ENCODE results near the gene NOS3. TPM values are rescaled to one million over a fixed set of nuclear protein-coding genes. Genes with fewer than 3 reads are reported as not detected.

Gene NOS3
- total RNA-seq, 3 donors from 2014 or later = 3.8 to 35.1 (median 5.1) TPM

- H3K36me3 ChIP-seq = no peaks in the 10 kb centered on the region
- TF ChIP-seq POLR2AphosphoS5 (IDR thresholded peaks at IDR 0.05) (no peak), CTCF (IDR thresholded peaks at IDR 0.05) (no peak), POLR2A (IDR thresholded peaks at IDR 0.05) (no peak)
- intact Hi-C loops (cut with DNase I; ENCODE audit: low total_unique reads) = no loop called here
- peak overlapping the region in 1 of 2 donors; percentile 72 for H3K27ac ChIP-seq
- H3K4me3 ChIP-seq = no peak overlapping the region
- H3K9me3 ChIP-seq = peaks cover 0 to 6% of the 10 kb centered on the region in 2 donors
- peaks cover 0 to 11% of the 10 kb centered on the region in 2 donors for H3K27me3 ChIP-seq
- DNase-seq (ENCODE audit: low spot score in 2 of 2) = no peak
- peaks cover 0 to 3% of the 10 kb centered on the region in 2 donors for H3K4me1 ChIP-seq
These were observed 1.3 kb downstream of the NOS3 start for GRCh38 chr7:150992051-150992640.

GRCh38 chr7:150992833-150993302 lies 2.1 kb downstream of the NOS3 start:
- Histone ChIP-seq H3K4me1 (peaks cover 0 to 3% of the 10 kb centered on the region in 2 donors), H3K27me3 (peaks cover 0 to 18% of the 10 kb centered on the region in 2 donors), H3K4me3 (peak overlapping the region in 1 of 3 donors; percentile 11), H3K36me3 (no peaks in the 10 kb centered on the region), H3K27ac (peak overlapping the region in 1 of 2 donors; percentile 20), H3K9me3 (peaks cover 0 to 6% of the 10 kb centered on the region in 2 donors)
- DNase-seq (ENCODE audit: low spot score in 2 of 2) = no peak
- no peak for TF ChIP-seq POLR2AphosphoS5 (IDR thresholded peaks at IDR 0.05)
- TF ChIP-seq CTCF (IDR thresholded peaks at IDR 0.05) = no peak
- no peak for TF ChIP-seq POLR2A (IDR thresholded peaks at IDR 0.05)
- intact Hi-C loops (cut with DNase I; ENCODE audit: low total_unique reads) = no loop called here

- Histone ChIP-seq H3K27me3 (peaks cover 0 to 13% of the 10 kb centered on the region in 2 donors), H3K27ac (peak overlapping the region in 1 of 2 donors; percentile 20), H3K4me1 (no peaks in the 10 kb centered on the region), H3K4me3 (peak overlapping the region; percentile 19 to 54 (median 30)), H3K9me3 (peaks cover 0 to 6% of the 10 kb centered on the region in 2 donors), H3K36me3 (no peaks in the 10 kb centered on the region)
- no peak for DNase-seq (ENCODE audit: low spot score in 2 of 2)
- TF ChIP-seq POLR2A (IDR thresholded peaks at IDR 0.05) = no peak
- TF ChIP-seq CTCF (IDR thresholded peaks at IDR 0.05) = no peak
- no peak for TF ChIP-seq POLR2AphosphoS5 (IDR thresholded peaks at IDR 0.05)
- intact Hi-C loops (cut with DNase I; ENCODE audit: low total_unique reads) = no loop called here
These were observed 2.7 kb downstream of the NOS3 start for GRCh38 chr7:150993511-150993910.

- Histone ChIP-seq H3K4me1 (no peaks in the 10 kb centered on the region), H3K9me3 (peaks cover 0 to 6% of the 10 kb centered on the region in 2 donors), H3K4me3 (peak overlapping the region; percentile 19 to 54 (median 30)), H3K36me3 (no peaks in the 10 kb centered on the region), H3K27me3 (peaks cover 0 to 12% of the 10 kb centered on the region in 2 donors), H3K27ac (peak overlapping the region in 1 of 2 donors; percentile 20)
- no peak for DNase-seq (ENCODE audit: low spot score in 2 of 2)
- no peak for TF ChIP-seq CTCF (IDR thresholded peaks at IDR 0.05)
- no peak for TF ChIP-seq POLR2A (IDR thresholded peaks at IDR 0.05)
- TF ChIP-seq POLR2AphosphoS5 (IDR thresholded peaks at IDR 0.05) = no peak
- intact Hi-C loops (cut with DNase I; ENCODE audit: low total_unique reads) = no loop called here
These were observed 3.5 kb downstream of the NOS3 start for GRCh38 chr7:150994141-150994837.
